Measurements from ENCODE around the gene CHRM5.

Gene CHRM5

GRCh38 chr15:33968821-33969220 is 524 bp downstream of the CHRM5 start:
- TF ChIP-seq, protein P1, sequence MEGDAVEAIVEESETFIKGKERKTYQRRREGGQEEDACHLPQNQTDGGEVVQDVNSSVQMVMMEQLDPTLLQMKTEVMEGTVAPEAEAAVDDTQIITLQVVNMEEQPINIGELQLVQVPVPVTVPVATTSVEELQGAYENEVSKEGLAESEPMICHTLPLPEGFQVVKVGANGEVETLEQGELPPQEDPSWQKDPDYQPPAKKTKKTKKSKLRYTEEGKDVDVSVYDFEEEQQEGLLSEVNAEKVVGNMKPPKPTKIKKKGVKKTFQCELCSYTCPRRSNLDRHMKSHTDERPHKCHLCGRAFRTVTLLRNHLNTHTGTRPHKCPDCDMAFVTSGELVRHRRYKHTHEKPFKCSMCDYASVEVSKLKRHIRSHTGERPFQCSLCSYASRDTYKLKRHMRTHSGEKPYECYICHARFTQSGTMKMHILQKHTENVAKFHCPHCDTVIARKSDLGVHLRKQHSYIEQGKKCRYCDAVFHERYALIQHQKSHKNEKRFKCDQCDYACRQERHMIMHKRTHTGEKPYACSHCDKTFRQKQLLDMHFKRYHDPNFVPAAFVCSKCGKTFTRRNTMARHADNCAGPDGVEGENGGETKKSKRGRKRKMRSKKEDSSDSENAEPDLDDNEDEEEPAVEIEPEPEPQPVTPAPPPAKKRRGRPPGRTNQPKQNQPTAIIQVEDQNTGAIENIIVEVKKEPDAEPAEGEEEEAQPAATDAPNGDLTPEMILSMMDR (conservative IDR thresholded peaks at IDR 0.05; ENCODE audit: low read length), result no peak
- H3K4me3 ChIP-seq (ENCODE audit: low read length), result no peak overlapping the region
- no peak for DNase-seq (ENCODE audit: low read depth)

- DNase-seq (ENCODE audit: low read depth), result no peak
- TF ChIP-seq, protein P1 (conservative IDR thresholded peaks at IDR 0.05; ENCODE audit: low read length), result no peak
- H3K4me3 ChIP-seq (ENCODE audit: low read length), result no peak overlapping the region
Observed at GRCh38 chr15:33971811-33972210, 3.5 kb downstream of the CHRM5 start.

GRCh38 chr15:33975022-33975565 is 6.8 kb downstream of the CHRM5 start:
- H3K4me3 ChIP-seq (ENCODE audit: low read length), result no peak overlapping the region
- TF ChIP-seq, protein P1 (conservative IDR thresholded peaks at IDR 0.05; ENCODE audit: low read length), result no peak
- DNase-seq (ENCODE audit: low read depth), result no peak

DNA sequence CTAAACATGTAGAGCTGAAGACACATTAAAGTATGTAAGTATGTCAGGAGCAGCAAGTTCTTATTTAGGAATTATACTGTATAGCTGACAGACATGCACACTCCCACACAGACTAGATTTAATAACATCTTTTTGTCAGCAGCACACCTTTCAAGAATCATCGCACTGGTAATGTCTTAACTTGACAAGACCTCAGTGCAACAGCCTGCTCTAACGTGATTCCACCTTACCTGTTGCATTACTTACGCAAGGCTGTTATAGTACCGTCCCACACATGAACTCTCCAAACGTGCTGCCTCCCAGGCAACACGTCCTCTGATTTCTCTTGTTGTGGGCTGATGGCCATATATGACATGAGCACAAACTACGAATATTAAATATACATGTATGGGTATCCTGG is 11.9 kb downstream of the CHRM5 start:
- no peak overlapping the region for H3K4me3 ChIP-seq (ENCODE audit: low read length)
- TF ChIP-seq, protein P1 (conservative IDR thresholded peaks at IDR 0.05; ENCODE audit: low read length), result no peak
- no peak for DNase-seq (ENCODE audit: low read depth)

- TF ChIP-seq, protein P1 (conservative IDR thresholded peaks at IDR 0.05; ENCODE audit: low read length), result no peak
- no peak overlapping the region for H3K4me3 ChIP-seq (ENCODE audit: low read length)
Observed at GRCh38 chr15:33982516-33982915, 14.2 kb downstream of the CHRM5 start.

DNA sequence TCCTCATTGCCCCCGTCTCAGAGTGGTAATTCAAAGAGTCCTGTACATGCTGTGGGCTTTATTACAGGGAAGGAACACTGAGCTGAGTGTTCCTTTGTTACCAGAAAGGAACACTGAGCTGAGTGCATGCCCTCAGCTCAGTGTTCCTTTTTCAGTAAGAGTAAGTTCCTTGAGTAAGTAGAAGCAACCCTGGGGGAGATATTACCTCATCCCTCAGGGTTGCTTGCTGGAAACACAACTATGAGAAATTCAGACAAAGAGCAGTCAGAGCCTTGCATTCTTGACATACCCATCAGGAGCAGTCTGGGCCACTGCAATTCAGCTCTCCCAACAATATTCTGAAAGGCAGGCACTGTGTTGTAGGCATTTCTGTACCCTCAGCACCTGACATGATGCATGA is 17.0 kb downstream of the CHRM5 start:
- TF ChIP-seq, protein P1 (conservative IDR thresholded peaks at IDR 0.05; ENCODE audit: low read length), result no peak
- peak; percentile 91 for DNase-seq (ENCODE audit: low read depth)
- no peak overlapping the region for H3K4me3 ChIP-seq (ENCODE audit: low read length)

More at GRCh38 chr15:33982516-33982915, 14.2 kb downstream of the CHRM5 start:
- DNase-seq (ENCODE audit: low read depth), result no peak

- TF ChIP-seq, protein P1 (conservative IDR thresholded peaks at IDR 0.05; ENCODE audit: low read length), result no peak
- no peak for DNase-seq (ENCODE audit: low read depth)
- no peak overlapping the region for H3K4me3 ChIP-seq (ENCODE audit: low read length)
Observed at GRCh38 chr15:33985751-33986150, 17.5 kb downstream of the CHRM5 start.

Data from AG10803 (cell line).